Measurements from ENCODE around the gene ERGIC1. TPM values are rescaled to one million over a fixed set of nuclear protein-coding genes. Genes with fewer than 3 reads are reported as not detected.

ERGIC1 gene
- total and polyA plus RNA-seq, 2 of the 13 experiments (the other 11 are each of a cell fraction or from before 2014, with no cell fraction given) = 78.5 to 184 TPM

DNA sequence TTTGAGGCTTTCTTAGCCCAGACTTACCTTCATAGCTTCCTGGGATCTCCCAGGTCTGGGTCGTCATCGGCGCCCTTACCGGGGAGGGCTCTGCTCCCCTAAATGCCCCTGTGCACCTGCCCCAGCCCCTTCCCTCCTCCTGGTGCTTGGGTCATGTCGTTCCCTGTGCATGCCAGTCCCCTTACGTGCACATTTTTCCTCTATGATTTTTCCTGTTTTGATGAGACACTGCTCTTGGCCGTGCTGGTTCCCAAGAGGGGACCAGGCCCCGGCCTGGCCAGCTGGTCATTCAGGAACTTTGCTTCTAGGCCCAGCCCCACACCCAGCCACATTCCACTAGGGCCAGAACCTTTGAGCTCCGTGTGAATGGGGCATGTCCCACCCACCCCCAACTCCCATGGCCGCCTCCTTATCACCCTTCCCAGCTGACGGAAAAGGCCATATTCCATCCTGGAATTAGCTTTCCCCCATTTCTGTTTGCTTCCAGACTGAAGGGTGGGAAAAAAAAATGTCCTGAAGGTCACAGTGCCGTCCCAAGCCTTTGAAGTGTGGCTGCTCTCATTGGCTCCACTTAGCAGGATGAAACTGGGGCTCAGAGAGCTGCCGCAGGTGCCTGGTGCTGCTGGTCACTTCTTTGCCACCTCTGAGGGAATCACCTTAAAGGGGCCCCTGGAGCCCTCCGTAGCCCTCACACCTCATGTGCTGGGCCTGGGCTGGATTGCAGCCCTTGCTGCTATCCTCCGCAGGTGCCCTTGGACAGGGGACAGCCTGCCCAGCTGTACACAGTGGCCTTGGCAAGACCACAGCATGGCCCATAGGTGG lies 25.1 kb downstream of the ERGIC1 start (continued):
- no peak for TF ChIP-seq NR1H2 (CRISPR knock-in tag; IDR thresholded peaks at IDR 0.05; ENCODE audit: borderline replicate concordance, low read depth)
- TF ChIP-seq ATRX (CRISPR knock-in tag; IDR thresholded peaks at IDR 0.05; ENCODE audit: borderline replicate concordance) = no peak
- TF ChIP-seq, protein P1, sequence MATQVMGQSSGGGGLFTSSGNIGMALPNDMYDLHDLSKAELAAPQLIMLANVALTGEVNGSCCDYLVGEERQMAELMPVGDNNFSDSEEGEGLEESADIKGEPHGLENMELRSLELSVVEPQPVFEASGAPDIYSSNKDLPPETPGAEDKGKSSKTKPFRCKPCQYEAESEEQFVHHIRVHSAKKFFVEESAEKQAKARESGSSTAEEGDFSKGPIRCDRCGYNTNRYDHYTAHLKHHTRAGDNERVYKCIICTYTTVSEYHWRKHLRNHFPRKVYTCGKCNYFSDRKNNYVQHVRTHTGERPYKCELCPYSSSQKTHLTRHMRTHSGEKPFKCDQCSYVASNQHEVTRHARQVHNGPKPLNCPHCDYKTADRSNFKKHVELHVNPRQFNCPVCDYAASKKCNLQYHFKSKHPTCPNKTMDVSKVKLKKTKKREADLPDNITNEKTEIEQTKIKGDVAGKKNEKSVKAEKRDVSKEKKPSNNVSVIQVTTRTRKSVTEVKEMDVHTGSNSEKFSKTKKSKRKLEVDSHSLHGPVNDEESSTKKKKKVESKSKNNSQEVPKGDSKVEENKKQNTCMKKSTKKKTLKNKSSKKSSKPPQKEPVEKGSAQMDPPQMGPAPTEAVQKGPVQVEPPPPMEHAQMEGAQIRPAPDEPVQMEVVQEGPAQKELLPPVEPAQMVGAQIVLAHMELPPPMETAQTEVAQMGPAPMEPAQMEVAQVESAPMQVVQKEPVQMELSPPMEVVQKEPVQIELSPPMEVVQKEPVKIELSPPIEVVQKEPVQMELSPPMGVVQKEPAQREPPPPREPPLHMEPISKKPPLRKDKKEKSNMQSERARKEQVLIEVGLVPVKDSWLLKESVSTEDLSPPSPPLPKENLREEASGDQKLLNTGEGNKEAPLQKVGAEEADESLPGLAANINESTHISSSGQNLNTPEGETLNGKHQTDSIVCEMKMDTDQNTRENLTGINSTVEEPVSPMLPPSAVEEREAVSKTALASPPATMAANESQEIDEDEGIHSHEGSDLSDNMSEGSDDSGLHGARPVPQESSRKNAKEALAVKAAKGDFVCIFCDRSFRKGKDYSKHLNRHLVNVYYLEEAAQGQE (IDR thresholded peaks at IDR 0.05; ENCODE audit: borderline replicate concordance in 1 of 2, low read depth in 1 of 2, low read length in 2 of 2) = peak in 1 of 2 experiments; percentile 74; a peak in 2 of 4 replicates
- TF ChIP-seq, protein P2, sequence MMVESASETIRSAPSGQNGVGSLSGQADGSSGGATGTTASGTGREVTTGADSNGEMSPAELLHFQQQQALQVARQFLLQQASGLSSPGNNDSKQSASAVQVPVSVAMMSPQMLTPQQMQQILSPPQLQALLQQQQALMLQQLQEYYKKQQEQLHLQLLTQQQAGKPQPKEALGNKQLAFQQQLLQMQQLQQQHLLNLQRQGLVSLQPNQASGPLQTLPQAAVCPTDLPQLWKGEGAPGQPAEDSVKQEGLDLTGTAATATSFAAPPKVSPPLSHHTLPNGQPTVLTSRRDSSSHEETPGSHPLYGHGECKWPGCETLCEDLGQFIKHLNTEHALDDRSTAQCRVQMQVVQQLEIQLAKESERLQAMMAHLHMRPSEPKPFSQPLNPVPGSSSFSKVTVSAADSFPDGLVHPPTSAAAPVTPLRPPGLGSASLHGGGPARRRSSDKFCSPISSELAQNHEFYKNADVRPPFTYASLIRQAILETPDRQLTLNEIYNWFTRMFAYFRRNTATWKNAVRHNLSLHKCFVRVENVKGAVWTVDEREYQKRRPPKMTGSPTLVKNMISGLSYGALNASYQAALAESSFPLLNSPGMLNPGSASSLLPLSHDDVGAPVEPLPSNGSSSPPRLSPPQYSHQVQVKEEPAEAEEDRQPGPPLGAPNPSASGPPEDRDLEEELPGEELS (CRISPR knock-in tag; IDR thresholded peaks at IDR 0.05) = peak; percentile 88
- TF ChIP-seq CHD4 (IDR thresholded peaks at IDR 0.05; ENCODE audit: borderline replicate concordance, low read length) = no peak; the same call in 1 of the 2 replicates
- TF ChIP-seq ZFP1 (CRISPR knock-in tag; IDR thresholded peaks at IDR 0.05) = peak; percentile 56; the same call in 1 of the 2 replicates
- no peak for TF ChIP-seq ZNF776 (CRISPR knock-in tag; IDR thresholded peaks at IDR 0.05)
- TF ChIP-seq ZFP82 (CRISPR knock-in tag; IDR thresholded peaks at IDR 0.05; ENCODE audit: borderline replicate concordance) = no peak
- TF ChIP-seq SAFB2 (CRISPR knock-in tag; IDR thresholded peaks at IDR 0.05; ENCODE audit: borderline replicate concordance, low read depth) = no peak
- no peak for TF ChIP-seq MIER2 (CRISPR knock-in tag; IDR thresholded peaks at IDR 0.05)
- no peak; the same call in 1 of the 2 replicates for TF ChIP-seq HOXD1 (CRISPR knock-in tag; IDR thresholded peaks at IDR 0.05)
- TF ChIP-seq SALL2 (CRISPR knock-in tag; IDR thresholded peaks at IDR 0.05) = 0 out of 2 replicates have a peak, but pooled peaks have one; percentile 62
- TF ChIP-seq HES4 (CRISPR knock-in tag; IDR thresholded peaks at IDR 0.05; ENCODE audit: borderline replicate concordance) = no peak
- no peak for TF ChIP-seq PAX8 (CRISPR knock-in tag; IDR thresholded peaks at IDR 0.05; ENCODE audit: borderline replicate concordance)
- TF ChIP-seq, protein P3, sequence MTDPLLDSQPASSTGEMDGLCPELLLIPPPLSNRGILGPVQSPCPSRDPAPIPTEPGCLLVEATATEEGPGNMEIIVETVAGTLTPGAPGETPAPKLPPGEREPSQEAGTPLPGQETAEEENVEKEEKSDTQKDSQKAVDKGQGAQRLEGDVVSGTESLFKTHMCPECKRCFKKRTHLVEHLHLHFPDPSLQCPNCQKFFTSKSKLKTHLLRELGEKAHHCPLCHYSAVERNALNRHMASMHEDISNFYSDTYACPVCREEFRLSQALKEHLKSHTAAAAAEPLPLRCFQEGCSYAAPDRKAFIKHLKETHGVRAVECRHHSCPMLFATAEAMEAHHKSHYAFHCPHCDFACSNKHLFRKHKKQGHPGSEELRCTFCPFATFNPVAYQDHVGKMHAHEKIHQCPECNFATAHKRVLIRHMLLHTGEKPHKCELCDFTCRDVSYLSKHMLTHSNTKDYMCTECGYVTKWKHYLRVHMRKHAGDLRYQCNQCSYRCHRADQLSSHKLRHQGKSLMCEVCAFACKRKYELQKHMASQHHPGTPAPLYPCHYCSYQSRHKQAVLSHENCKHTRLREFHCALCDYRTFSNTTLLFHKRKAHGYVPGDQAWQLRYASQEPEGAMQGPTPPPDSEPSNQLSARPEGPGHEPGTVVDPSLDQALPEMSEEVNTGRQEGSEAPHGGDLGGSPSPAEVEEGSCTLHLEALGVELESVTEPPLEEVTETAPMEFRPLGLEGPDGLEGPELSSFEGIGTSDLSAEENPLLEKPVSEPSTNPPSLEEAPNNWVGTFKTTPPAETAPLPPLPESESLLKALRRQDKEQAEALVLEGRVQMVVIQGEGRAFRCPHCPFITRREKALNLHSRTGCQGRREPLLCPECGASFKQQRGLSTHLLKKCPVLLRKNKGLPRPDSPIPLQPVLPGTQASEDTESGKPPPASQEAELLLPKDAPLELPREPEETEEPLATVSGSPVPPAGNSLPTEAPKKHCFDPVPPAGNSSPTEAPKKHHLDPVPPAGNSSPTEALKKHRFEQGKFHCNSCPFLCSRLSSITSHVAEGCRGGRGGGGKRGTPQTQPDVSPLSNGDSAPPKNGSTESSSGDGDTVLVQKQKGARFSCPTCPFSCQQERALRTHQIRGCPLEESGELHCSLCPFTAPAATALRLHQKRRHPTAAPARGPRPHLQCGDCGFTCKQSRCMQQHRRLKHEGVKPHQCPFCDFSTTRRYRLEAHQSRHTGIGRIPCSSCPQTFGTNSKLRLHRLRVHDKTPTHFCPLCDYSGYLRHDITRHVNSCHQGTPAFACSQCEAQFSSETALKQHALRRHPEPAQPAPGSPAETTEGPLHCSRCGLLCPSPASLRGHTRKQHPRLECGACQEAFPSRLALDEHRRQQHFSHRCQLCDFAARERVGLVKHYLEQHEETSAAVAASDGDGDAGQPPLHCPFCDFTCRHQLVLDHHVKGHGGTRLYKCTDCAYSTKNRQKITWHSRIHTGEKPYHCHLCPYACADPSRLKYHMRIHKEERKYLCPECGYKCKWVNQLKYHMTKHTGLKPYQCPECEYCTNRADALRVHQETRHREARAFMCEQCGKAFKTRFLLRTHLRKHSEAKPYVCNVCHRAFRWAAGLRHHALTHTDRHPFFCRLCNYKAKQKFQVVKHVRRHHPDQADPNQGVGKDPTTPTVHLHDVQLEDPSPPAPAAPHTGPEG (CRISPR knock-in tag; IDR thresholded peaks at IDR 0.05) = no peak
- TF ChIP-seq HDAC2 (CRISPR knock-in tag; IDR thresholded peaks at IDR 0.05) = peak; percentile 90
- peak; percentile 97 for TF ChIP-seq PPARG (CRISPR knock-in tag; conservative IDR thresholded peaks at IDR 0.05)
